ENCODE measurements around the gene TMCO1.

DNA sequence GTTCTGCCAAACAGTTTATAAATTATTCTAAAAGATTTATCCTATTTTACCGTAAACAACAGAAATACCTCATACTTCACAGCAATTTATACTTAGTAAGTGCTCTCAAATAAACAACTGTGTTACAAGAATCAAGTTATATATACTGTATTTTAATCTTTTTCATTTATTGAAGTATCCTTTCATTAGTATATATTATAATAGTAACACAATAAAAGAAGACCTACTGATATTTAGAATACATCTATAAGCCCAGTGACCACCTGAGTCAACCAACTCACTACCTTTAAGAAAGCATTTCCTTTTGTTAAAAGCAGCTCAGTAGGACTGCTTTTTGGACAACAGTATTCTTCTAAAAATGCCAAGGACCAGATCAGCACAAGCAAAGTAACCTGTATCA lies 5.9 kb downstream of the TMCO1 start:
- TF ChIP-seq GATA2 (IDR thresholded peaks at IDR 0.05; ENCODE audit: low read depth, low read length) (no peak), GATA3 (IDR thresholded peaks at IDR 0.05; ENCODE audit: low read depth, low read length) (no peak)
